Measurements from ENCODE around the gene NACC1.
A peak's percentile ranks its signal among the peaks of the same experiment; 100 is the strongest.

The NACC1 gene

GRCh38 chr19:13154241-13154778 is 36.2 kb downstream of the NACC1 start:
- peak; percentile 80 for DNase-seq (ENCODE audit: low read depth)
- no peak for TF ChIP-seq POLR2A (IDR thresholded peaks at IDR 0.05; ENCODE audit: extremely low read depth, insufficient read length)
- peak; percentile 49 for TF ChIP-seq MYC (IDR thresholded peaks at IDR 0.05; ENCODE audit: low read depth, low read length)
- H3K4me3 ChIP-seq (ENCODE audit: low read depth, low read length): peak overlapping the region; percentile 99

DNA sequence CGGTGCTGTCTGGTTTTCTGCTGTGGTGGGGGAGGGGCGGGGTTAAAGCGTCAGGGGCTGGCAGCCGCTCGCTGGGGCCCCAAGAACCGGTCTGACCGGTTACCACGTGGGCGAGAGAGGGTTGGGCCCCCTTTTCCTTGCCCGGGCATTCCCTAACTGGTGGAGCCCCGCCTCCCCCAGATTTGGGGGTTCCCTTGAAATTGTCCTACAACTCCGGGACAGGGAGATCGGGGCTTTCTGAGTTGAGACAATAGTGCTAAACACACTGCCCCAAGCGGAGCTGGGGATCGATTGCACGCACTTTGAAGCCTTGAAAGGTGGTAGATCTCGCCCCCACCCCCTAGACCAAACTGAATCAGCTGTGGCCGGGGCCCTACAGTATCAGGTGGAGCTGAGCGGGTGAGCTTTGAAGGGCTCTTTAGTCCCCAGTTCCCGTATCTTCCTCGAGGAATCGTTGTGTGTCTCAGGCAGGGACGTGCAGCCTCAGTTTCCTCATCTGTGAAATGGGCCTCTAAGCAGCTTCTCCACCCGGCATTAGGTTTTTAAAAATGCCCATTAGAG is 36.9 kb downstream of the NACC1 start:
- DNase-seq (ENCODE audit: low read depth): peak; percentile 79
- TF ChIP-seq MAX (IDR thresholded peaks at IDR 0.05; ENCODE audit: low read depth, low read length) (0 out of 2 replicates have a peak, but pooled peaks have one; percentile 28), POLR2A (IDR thresholded peaks at IDR 0.05; ENCODE audit: extremely low read depth, insufficient read length) (peak; percentile 54), MYC (IDR thresholded peaks at IDR 0.05; ENCODE audit: low read depth, low read length) (no peak), CTCF (IDR thresholded peaks at IDR 0.05; ENCODE audit: low read depth, low read length) (no peak)
- H3K4me3 ChIP-seq (ENCODE audit: low read depth, low read length): peak overlapping the region; percentile 99

- TF ChIP-seq MAX (IDR thresholded peaks at IDR 0.05; ENCODE audit: low read depth, low read length) (peak; percentile 42; the same call in 1 of the 2 replicates), CTCF (IDR thresholded peaks at IDR 0.05; ENCODE audit: low read depth, low read length) (no peak), POLR2A (IDR thresholded peaks at IDR 0.05; ENCODE audit: extremely low read depth, insufficient read length) (peak; percentile 33), MYC (IDR thresholded peaks at IDR 0.05; ENCODE audit: low read depth, low read length) (peak; percentile 72; the same call in 1 of the 2 replicates)
- peak; percentile 97 for DNase-seq (ENCODE audit: low read depth)
- peak overlapping the region; percentile 99 for H3K4me3 ChIP-seq (ENCODE audit: low read depth, low read length)
Observed at GRCh38 chr19:13155472-13156359, 37.7 kb downstream of the NACC1 start.

DNA sequence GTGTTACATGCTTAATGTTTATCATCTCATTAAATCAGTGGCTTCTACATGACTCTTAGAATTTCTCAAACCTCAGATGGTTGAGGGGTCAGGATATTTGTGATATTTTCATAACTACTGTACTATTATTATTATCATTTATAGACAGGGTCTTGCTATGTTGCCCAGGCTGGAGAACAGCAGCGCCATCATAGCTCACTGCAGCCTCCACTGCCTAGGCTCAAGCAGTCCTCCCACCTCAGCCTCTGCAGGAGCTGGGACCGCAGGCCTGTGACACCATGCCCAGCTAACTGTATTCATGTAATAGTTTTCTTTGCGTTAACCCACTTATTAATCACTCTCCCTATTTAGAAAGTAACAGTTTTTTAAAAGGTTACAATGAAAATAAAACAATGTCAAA is 41.6 kb downstream of the NACC1 start:
- H3K4me3 ChIP-seq (ENCODE audit: low read depth, low read length): no peak overlapping the region
- no peak for DNase-seq (ENCODE audit: low read depth)
- no peak for TF ChIP-seq CTCF (IDR thresholded peaks at IDR 0.05; ENCODE audit: low read depth, low read length)
- no peak for TF ChIP-seq POLR2A (IDR thresholded peaks at IDR 0.05; ENCODE audit: extremely low read depth, insufficient read length)

DNA sequence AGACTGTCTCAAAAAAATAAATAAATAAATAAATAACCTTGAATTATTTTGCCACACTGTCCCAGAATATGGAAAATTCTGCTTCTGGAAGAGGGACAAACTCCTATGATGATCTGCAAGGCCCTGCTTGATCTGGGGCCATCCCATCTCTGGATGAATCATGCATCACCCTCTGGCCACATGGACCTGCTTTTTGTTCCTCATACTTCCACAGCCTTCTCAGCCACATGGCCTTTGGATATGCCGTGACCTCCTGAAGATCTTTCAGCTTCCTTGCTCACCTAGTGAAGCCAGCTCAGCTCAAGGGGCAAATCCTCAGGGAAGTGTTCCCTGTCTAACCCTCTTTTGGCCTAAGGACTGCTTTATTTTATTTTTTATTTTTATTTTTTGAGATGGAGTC is 42.5 kb downstream of the NACC1 start:
- H3K4me3 ChIP-seq (ENCODE audit: low read depth, low read length): no peak overlapping the region
- peak; percentile 42 for DNase-seq (ENCODE audit: low read depth)
- peak; percentile 77 for TF ChIP-seq MYC (IDR thresholded peaks at IDR 0.05; ENCODE audit: low read depth, low read length)
- peak; percentile 75; the same call in 1 of the 2 replicates for TF ChIP-seq MAX (IDR thresholded peaks at IDR 0.05; ENCODE audit: low read depth, low read length)
- TF ChIP-seq CTCF (IDR thresholded peaks at IDR 0.05; ENCODE audit: low read depth, low read length): no peak
- no peak for TF ChIP-seq POLR2A (IDR thresholded peaks at IDR 0.05; ENCODE audit: extremely low read depth, insufficient read length)

All from NB4 (cell line).